Stimulated activated naive CD8-positive, alpha-beta T cell treated with anti-CD3 and anti-CD28 coated beads, Interleukin-15, amount 100 ng/mL, for 72 hours (primary cell): ENCODE data around the gene LRRC8E.

Source experiments
- ATAC-seq: fragments of 150-1000 bp; cut with Tn5 transposase; 2 replicates; pipeline ENCODE4 v1.10.0; 2021; ENCODE audit warnings: mild to moderate bottlenecking, moderate library complexity
- DNase-seq, 2 donors: peaks; one replicate each; pipeline ENCODE4 v3.0.0; 2021 to 2022
- H3K27ac Mint-ChIP-seq, 2 donors: one replicate each; pipeline ENCODE4 v1.8.0; 2022; ENCODE audit warnings: mild to moderate bottlenecking in 2 of 2, mixed read lengths in 2 of 2, moderate library complexity in 2 of 2
- H3K27me3 Mint-ChIP-seq: one replicate; pipeline ENCODE4 v1.8.0; 2022; ENCODE audit warnings: mixed read lengths
- H3K4me1 Mint-ChIP-seq: one replicate; pipeline ENCODE4 v1.8.0; 2022; ENCODE audit warnings: mild to moderate bottlenecking, mixed read lengths
- H3K4me3 Mint-ChIP-seq, 2 donors: one replicate each; pipeline ENCODE4 v1.8.0; 2022; ENCODE audit warnings: mild to moderate bottlenecking in 2 of 2, mixed read lengths in 2 of 2, moderate library complexity in 1 of 2
- H3K9me3 Mint-ChIP-seq, 2 donors: one replicate each; pipeline ENCODE4 v1.8.0; 2022; ENCODE audit warnings: mixed read lengths in 2 of 2

The LRRC8E gene

GRCh38 chr19:7904074-7905020, 16.0 kb downstream of the LRRC8E start:
- ATAC-seq, result peak; percentile 69
- peaks cover 55% of the 10 kb centered on the region for H3K4me1 Mint-ChIP-seq
- peak overlapping the region; percentile 92 to 95 for H3K4me3 Mint-ChIP-seq
- no peaks in the 10 kb centered on the region for H3K27me3 Mint-ChIP-seq
- peak; percentile 70 to 76 for DNase-seq
- H3K9me3 Mint-ChIP-seq, result no peaks in the 10 kb centered on the region
- peak overlapping the region; percentile 96 to 98 for H3K27ac Mint-ChIP-seq

- Mint-ChIP-seq H3K4me3 (peak overlapping the region; percentile 92 to 95), H3K4me1 (peaks cover 55% of the 10 kb centered on the region), H3K27me3 (no peaks in the 10 kb centered on the region), H3K27ac (peak overlapping the region; percentile 96 to 98), H3K9me3 (no peaks in the 10 kb centered on the region)
- ATAC-seq (no peak), DNase-seq (no peak)
Observed at GRCh38 chr19:7905268-7905667, 17.0 kb downstream of the LRRC8E start.

- no peaks in the 10 kb centered on the region for H3K27me3 Mint-ChIP-seq
- DNase-seq (no peak), ATAC-seq (no peak)
- peak overlapping the region in 1 of 2 donors; percentile 54 for H3K27ac Mint-ChIP-seq
- no peaks in the 10 kb centered on the region for H3K9me3 Mint-ChIP-seq
- peaks cover 55% of the 10 kb centered on the region for H3K4me1 Mint-ChIP-seq
- H3K4me3 Mint-ChIP-seq, result peak overlapping the region; percentile 60 to 92
Observed at GRCh38 chr19:7905859-7906258, 17.5 kb downstream of the LRRC8E start.

- H3K4me3 Mint-ChIP-seq, result no peak overlapping the region
- H3K9me3 Mint-ChIP-seq, result no peaks in the 10 kb centered on the region
- DNase-seq (no peak), ATAC-seq (no peak)
- H3K27ac Mint-ChIP-seq, result peak overlapping the region; percentile 61 to 82
- H3K4me1 Mint-ChIP-seq, result peaks cover 55% of the 10 kb centered on the region
- no peaks in the 10 kb centered on the region for H3K27me3 Mint-ChIP-seq
Observed at GRCh38 chr19:7907122-7907521, 18.8 kb downstream of the LRRC8E start.

- no peak for DNase-seq
- Mint-ChIP-seq H3K4me1 (peaks cover 52% of the 10 kb centered on the region), H3K27me3 (no peaks in the 10 kb centered on the region), H3K9me3 (no peaks in the 10 kb centered on the region), H3K4me3 (no peak overlapping the region), H3K27ac (peak overlapping the region in 1 of 2 donors; percentile 61)
- no peak for ATAC-seq
Observed at GRCh38 chr19:7907544-7907943, 19.2 kb downstream of the LRRC8E start.

- Mint-ChIP-seq H3K9me3 (no peaks in the 10 kb centered on the region), H3K4me1 (peaks cover 46% of the 10 kb centered on the region), H3K27ac (no peak overlapping the region), H3K27me3 (no peaks in the 10 kb centered on the region), H3K4me3 (no peak overlapping the region)
- DNase-seq, result no peak
- no peak for ATAC-seq
Observed at GRCh38 chr19:7908078-7908699, 19.9 kb downstream of the LRRC8E start.

- Mint-ChIP-seq H3K4me3 (no peak overlapping the region), H3K9me3 (no peaks in the 10 kb centered on the region), H3K4me1 (peaks cover 42% of the 10 kb centered on the region), H3K27me3 (no peaks in the 10 kb centered on the region), H3K27ac (no peak overlapping the region)
- ATAC-seq (no peak), DNase-seq (no peak)
Observed at GRCh38 chr19:7908742-7909461, 20.6 kb downstream of the LRRC8E start.

- Mint-ChIP-seq H3K27me3 (peaks cover under 1% of the 10 kb centered on the region), H3K27ac (no peak overlapping the region), H3K9me3 (no peaks in the 10 kb centered on the region), H3K4me1 (peaks cover 38% of the 10 kb centered on the region), H3K4me3 (no peak overlapping the region)
- ATAC-seq, result peak; percentile 10
- DNase-seq, result no peak
Observed at GRCh38 chr19:7909471-7910067, 21.3 kb downstream of the LRRC8E start.

- no peak for ATAC-seq
- Mint-ChIP-seq H3K9me3 (no peaks in the 10 kb centered on the region), H3K27ac (no peak overlapping the region)
Observed at GRCh38 chr19:7910321-7911161, 22.2 kb downstream of the LRRC8E start.

GRCh38 chr19:7911508-7912143, 23.3 kb downstream of the LRRC8E start:
- H3K4me1 Mint-ChIP-seq, result peaks cover 33% of the 10 kb centered on the region
- peaks cover 18% of the 10 kb centered on the region for H3K27me3 Mint-ChIP-seq
- ATAC-seq (no peak), DNase-seq (no peak)
- H3K4me3 Mint-ChIP-seq, result no peak overlapping the region
- H3K9me3 Mint-ChIP-seq, result no peaks in the 10 kb centered on the region
- H3K27ac Mint-ChIP-seq, result peak overlapping the region in 1 of 2 donors; percentile 95

More at GRCh38 chr19:7910321-7911161, 22.2 kb downstream of the LRRC8E start:
- Mint-ChIP-seq H3K4me3 (no peak overlapping the region), H3K4me1 (peaks cover 35% of the 10 kb centered on the region), H3K27me3 (peaks cover 10% of the 10 kb centered on the region)
- no peak for DNase-seq

- Mint-ChIP-seq H3K27ac (peak overlapping the region in 1 of 2 donors; percentile 95), H3K9me3 (no peaks in the 10 kb centered on the region), H3K27me3 (peaks cover 24% of the 10 kb centered on the region), H3K4me3 (no peak overlapping the region), H3K4me1 (peaks cover 32% of the 10 kb centered on the region)
- ATAC-seq (no peak), DNase-seq (no peak)
Observed at GRCh38 chr19:7912144-7912696, 23.9 kb downstream of the LRRC8E start.

- no peak for DNase-seq
- no peak overlapping the region for H3K4me3 Mint-ChIP-seq
- H3K27ac Mint-ChIP-seq, result no peak overlapping the region
- peaks cover 31% of the 10 kb centered on the region for H3K27me3 Mint-ChIP-seq
- H3K4me1 Mint-ChIP-seq, result peaks cover 30% of the 10 kb centered on the region
- ATAC-seq, result no peak
- H3K9me3 Mint-ChIP-seq, result no peaks in the 10 kb centered on the region
Observed at GRCh38 chr19:7912697-7913564, 24.6 kb downstream of the LRRC8E start.

- ATAC-seq (no peak), DNase-seq (no peak)
- Mint-ChIP-seq H3K9me3 (no peaks in the 10 kb centered on the region), H3K27me3 (peaks cover 38% of the 10 kb centered on the region), H3K27ac (no peak overlapping the region), H3K4me1 (peaks cover 31% of the 10 kb centered on the region), H3K4me3 (no peak overlapping the region)
Observed at GRCh38 chr19:7913652-7914051, 25.3 kb downstream of the LRRC8E start.
